HG03060 (cell line): Measurements from ENCODE around the gene POMC.
"Not testable (repeated sequence)": the region's sequence is repeated elsewhere in the genome, so short reads cannot be mapped to it uniquely, and the experiment has no call there.

ENCODE experiments used
- ATAC-seq: cut with Tn5 transposase; IDR thresholded peaks from one replicate; pipeline ENCODE4 v1.9.1; 2021; ENCODE audit warnings: low read depth, moderate number of reproducible peaks; ENCODE audit not compliant: unreplicated experiment

Gene POMC

GRCh38 chr2:25168256-25169072, at the start of gene POMC:
Gene POMC, minus strand, starts transcription at chr2:25168580. Its CDS starts 3,808 bp downstream, at chr2:25164772.
- no peak for ATAC-seq

DNA sequence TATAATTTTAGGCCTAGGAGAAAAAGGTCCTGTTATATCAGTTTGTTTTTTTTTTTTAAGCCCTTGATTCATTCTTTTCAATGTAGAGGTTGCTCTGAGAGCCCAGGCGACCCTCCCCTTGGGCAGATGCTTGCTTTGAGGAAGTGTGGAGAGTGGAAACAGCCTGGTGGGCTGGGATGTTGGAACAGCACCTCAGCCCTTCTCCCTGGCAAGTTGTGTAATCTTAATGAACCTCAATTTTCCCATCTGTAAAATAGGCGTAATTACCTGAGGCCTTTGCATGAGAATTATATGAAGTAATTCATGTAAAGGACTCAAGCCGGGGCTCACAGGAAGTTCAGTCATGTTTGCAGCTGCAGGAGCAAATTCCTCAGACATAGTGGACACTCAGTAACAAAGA, 49.7 kb upstream of the POMC start:
- ATAC-seq = no peak

DNA sequence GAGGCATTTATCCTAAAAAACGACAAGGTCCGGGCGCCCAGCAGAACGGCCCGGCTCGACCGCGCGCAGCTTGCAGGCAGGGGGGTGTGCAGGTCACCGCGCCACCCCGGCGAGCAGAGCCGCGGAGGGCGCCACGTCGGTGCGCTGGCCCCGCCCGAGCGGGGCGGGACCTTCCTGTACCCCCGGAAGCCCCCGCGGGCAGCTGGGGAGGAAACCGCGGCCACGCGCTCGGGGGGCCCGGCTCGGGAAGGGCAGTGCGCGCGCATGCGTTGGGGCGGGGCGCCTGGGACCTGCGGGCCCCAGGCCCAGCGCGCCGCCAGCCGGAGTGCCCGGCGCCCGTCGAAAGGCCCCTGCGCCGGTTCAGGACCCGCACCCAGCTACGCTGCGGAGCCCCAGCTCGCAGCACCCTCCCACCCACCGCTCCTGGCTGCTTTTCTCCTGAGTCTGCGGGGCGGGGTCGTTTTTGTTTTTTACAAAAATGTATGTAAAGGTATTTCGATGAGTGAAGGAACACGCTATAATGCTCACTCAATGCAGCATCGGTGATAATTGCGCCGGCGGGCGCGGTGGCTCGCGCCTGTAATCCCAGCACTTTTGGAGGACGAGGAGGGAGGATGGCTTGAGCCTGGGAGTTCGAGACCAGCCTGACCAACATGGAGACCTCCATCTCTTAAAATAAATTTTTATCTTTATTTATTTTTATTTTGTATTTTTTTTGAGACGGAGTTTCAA, 47.7 kb upstream of the POMC start:
- ATAC-seq = no peak

DNA sequence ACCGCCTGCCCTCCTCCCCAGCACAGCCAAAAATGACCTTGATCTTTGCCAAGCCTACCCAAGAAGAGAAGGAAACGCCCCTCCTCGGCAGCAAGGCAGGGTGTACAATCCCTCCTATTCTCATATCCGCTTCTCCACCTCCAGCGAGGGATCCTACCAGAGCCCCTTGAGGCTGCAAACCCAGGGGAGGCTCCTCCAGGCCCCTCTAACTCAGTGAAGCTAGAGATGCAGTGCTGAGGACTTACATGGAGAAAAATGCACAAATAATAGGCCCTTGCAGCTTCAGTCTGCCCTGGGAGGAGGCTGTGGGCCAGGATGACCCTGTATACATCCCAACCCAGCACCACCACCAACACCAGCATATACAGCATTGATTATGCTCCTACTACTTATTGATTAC, 46.9 kb upstream of the POMC start:
- ATAC-seq = no peak

DNA sequence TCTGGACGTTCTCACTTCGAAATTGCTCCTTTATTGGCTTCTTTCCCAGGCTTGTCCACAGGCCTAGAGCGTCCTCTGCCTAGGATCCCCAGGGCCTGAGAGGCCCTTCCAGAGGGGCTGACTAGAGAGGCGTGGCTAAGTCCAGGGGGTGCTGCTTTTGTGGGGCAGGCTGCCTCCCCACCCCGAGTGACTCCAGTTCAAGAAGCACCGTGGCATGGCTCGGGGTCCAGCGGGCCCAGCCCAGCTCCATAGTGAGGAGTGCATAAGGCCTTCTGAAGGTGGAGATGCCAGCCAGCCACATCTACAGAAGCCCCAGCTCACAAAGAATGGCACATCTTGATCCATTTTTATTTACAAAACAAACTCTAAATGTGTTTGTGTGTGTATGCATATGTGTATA, 44.8 kb upstream of the POMC start:
- no peak for ATAC-seq

- not testable (repeated sequence) for ATAC-seq
Measured at GRCh38 chr2:25210923-25211322, 42.5 kb upstream of the POMC start.

DNA sequence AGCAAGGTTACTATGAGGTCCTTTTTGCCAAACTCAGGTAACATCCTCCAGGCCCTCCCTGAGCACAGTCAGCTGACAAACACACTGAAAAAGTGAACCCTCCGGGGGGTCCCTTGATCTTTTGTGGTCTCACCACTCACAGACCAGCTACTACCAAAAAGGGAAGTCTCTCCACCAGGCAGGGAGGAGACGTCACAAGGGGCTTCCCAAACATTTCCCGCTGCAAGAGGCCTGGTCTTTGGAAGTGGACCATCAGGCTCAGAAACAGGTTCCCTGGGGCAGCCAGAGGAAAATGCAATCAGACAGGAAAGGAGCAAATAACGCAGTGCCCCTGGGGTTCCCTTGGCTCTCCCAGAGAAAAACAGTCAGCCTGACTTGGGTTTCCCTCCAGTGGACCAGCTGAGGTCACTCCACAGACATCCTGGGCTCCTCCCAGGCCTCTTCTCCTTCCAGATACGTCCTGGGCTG, 38.7 kb upstream of the POMC start:
- no peak for ATAC-seq

GRCh38 chr2:25204190-25204838, 35.9 kb upstream of the POMC start:
- no peak for ATAC-seq

DNA sequence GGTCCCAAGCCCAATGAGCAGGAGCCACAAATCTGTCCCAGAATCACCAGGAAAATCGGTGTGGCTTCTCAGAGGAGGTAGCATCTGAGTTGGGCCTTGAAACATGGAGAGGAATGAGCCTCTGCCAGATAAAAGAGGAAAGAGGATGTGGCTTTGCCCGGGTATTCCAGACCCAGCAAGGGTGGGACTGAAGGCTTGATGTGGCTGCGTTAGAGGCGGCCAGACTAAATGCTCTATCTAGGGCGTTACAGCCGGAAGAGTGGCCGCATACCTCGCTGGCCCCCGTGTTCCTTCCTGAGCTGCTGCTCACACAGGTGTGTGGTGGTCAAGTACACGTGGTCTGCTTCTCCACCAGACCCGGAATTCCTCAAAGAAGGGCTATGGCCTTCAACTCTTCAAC, 33.9 kb upstream of the POMC start:
- ATAC-seq = no peak

- ATAC-seq = no peak
Measured at GRCh38 chr2:25201794-25202193, 33.4 kb upstream of the POMC start.

- ATAC-seq = no peak
Measured at GRCh38 chr2:25201265-25201664, 32.9 kb upstream of the POMC start.

DNA sequence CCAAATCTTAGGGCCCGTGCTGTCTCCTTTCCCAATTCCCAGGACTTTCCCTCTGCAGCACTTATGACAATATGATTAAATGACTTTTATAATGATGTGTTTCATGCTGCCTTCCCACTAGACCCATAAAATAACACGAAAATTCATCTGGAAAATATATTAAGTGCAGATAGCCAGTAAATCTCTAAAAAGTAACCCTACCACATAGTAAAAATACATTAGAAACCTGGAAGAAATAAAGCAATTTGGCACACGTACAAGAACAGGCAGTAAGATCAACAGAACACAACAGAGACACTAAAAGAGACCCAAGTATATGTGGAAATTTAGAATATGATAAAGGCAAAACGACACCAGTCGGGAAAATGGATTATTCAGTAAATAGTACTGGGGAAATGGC, 30.2 kb upstream of the POMC start:
- no peak for ATAC-seq

DNA sequence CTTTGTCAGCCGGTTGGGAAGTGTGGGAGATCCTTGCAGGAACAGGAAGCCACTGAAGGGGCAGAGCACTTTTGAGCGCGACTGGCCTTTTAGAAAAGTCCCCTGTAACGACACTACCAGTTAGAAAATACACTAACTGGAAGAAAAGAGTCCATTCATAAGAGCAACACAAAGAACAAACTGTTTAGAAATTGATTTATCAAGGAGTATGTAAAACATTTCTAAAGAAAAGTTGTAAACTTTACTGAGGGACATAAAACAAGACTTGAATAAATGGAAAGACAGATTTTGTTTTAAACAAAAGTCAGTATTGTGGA, 29.8 kb upstream of the POMC start:
- ATAC-seq = no peak

- ATAC-seq = no peak
Measured at GRCh38 chr2:25197336-25198208, 29.2 kb upstream of the POMC start.

DNA sequence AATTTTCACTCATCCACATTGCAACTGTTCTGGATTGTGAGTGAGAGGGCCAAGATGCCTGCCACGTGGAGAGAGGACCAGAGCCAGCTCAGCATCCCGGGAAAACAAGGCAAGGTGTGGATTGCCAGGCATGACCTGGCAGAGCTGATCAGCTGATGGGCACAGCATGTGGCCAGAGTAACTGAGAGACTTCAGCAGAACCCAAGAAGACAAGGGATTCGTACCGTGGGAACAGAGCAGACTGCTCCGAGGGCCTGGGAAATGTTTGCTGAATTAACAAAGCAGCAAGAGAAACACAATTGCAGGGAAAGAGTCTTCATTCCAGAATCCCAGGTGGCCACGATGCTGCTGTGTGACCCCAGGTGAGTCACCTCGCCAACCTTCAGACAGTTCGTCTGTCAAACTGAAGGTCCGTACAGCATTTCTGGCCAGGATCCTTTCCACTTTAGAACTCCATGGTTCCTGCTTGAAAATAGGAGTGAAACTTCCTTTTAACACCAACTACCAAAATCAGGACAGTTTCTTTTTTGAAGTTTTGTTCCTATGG, 26.3 kb upstream of the POMC start:
- no peak for ATAC-seq

DNA sequence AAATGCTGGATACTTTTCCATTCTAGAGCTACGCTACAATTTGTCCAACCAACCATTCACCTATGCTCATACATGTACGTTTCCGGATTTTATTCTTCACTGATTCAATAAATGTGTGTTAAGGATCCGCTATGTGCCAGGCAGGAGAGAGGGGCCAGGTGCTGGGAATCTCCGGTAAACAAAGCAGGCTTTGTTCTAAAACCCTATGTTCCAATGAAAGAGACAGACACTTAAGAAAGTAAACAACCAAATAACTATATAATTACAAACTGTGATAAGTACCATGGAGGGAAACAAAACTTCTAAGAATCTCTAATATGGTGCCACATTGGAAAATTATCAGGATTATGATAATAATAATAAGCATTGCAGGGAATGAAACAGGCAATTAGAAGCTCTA, 22.2 kb upstream of the POMC start:
- ATAC-seq = no peak

DNA sequence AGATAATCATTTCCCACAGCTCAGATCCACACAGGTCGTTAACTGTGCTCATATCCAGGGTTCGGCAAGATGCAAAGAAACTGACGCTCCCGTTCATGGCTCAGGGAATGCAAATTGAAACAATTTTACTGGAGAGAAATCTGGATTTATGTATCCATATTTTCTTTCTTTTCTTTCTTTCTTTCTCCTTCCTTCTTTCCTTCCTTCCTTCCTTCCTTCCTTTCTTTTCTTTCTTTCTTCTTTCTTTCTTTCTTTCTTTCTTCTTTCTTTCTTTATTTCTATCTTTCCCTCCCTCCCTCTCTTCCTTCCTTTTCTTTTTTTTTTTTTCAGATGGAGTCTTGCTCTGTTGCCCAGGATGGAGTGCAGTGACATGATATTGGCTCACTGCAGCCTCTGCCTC, 20.0 kb upstream of the POMC start:
- no peak for ATAC-seq

GRCh38 chr2:25187729-25188350, 19.5 kb upstream of the POMC start:
- no peak for ATAC-seq

DNA sequence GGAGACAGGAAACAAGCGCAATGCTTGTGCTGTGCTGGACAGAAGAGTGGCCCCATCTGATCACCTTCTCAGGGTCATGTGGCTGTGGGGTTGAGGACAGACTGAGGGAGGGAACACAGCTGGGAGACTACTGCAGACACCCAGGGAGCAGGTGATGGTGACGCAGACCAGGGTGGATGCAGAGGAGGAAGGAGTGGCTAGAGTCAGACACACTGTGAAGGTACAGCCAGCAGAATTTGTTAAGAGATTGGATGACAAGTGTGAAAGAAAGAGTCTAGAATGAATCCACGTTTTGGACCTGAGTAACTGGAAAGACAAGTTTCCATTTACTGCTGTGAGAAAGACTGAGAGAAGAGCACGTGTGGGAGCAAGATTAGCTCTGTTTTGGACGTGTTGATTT, 15.9 kb upstream of the POMC start:
- ATAC-seq = no peak

DNA sequence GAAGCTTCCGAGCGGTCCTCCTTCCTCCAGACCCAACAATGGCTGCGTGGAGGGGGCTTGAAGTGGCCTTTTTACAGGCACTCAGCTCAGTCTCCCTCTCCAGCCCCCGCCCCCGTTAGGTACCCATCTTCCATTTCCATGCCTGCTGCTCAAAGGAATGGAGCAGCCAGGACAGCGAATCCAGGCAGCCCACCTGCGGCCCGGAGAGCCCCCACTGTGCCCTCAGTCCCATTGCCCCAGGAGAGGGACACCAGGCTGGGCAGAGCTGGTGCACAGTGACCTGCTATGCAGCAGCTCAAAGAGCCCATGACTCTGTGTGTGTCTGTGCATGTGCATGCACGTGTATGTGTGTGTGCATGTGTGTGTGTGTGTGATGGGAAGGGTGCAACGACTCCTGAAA, 10.6 kb upstream of the POMC start:
- no peak for ATAC-seq
